Measurements from ENCODE around the gene NEB. TPM values are rescaled to one million over a fixed set of nuclear protein-coding genes. Genes with fewer than 3 reads are reported as not detected.

Gene NEB
- polyA plus RNA-seq, 1 donor from 2014 or later = 0.38 TPM

- Histone ChIP-seq H3K9me3 (ENCODE audit: low read length) (no peaks in the 10 kb centered on the region), H3K9ac (ENCODE audit: low read length) (no peak overlapping the region), H4K20me1 (ENCODE audit: insufficient read depth) (no peaks in the 10 kb centered on the region), H3F3A (ENCODE audit: insufficient read depth, low read length, poor library complexity, severe bottlenecking) (no peaks in the 10 kb centered on the region), H3K36me3 (ENCODE audit: insufficient read depth, low read length) (peaks cover 37% of the 10 kb centered on the region), H3K27me3 (ENCODE audit: insufficient read depth, low read depth, low read length) (no peaks in the 10 kb centered on the region), H3K9me2 (ENCODE audit: insufficient read depth, low read length) (no peaks in the 10 kb centered on the region), H3K79me2 (replicated peaks; ENCODE audit: insufficient read depth, low read length) (no peaks in the 10 kb centered on the region), H3K4me2 (ENCODE audit: low read length) (no peak overlapping the region), H3K27ac (ENCODE audit: low read length) (no peak overlapping the region), H2AFZ (ENCODE audit: low read depth, low read length) (no peak overlapping the region), H3K4me3 (ENCODE audit: low read length) (no peak overlapping the region)
- TF ChIP-seq TAF1 (IDR thresholded peaks at IDR 0.05; ENCODE audit: low read depth) (no peak), MXI1 (conservative IDR thresholded peaks at IDR 0.05; ENCODE audit: poor library complexity, severe bottlenecking) (no peak), SMC3 (conservative IDR thresholded peaks at IDR 0.05; ENCODE audit: poor library complexity) (no peak), RAD21 (conservative IDR thresholded peaks at IDR 0.05) (no peak), POLR2AphosphoS5 (IDR thresholded peaks at IDR 0.05) (no peak), EP300 (conservative IDR thresholded peaks at IDR 0.05; ENCODE audit: poor library complexity, severe bottlenecking) (no peak), EZH2 (IDR thresholded peaks at IDR 0.05; ENCODE audit: borderline replicate concordance, insufficient read depth, low read length, poor library complexity, severe bottlenecking) (no peak)
Observed at GRCh38 chr2:151465771-151466170, 268.5 kb downstream of the NEB start.

- no peaks in the 10 kb centered on the region for H3F3A ChIP-seq (ENCODE audit: insufficient read depth, low read length, poor library complexity, severe bottlenecking)
- H2AFZ ChIP-seq (ENCODE audit: low read depth, low read length) = no peak overlapping the region
- no peaks in the 10 kb centered on the region for H3K9me2 ChIP-seq (ENCODE audit: insufficient read depth, low read length)
- no peaks in the 10 kb centered on the region for H3K9me3 ChIP-seq (ENCODE audit: low read length)
- H4K20me1 ChIP-seq (ENCODE audit: insufficient read depth) = no peaks in the 10 kb centered on the region
- H3K27me3 ChIP-seq (ENCODE audit: insufficient read depth, low read depth, low read length) = no peaks in the 10 kb centered on the region
- TF ChIP-seq RAD21 (conservative IDR thresholded peaks at IDR 0.05) (no peak), REST (IDR thresholded peaks at IDR 0.05; ENCODE audit: borderline replicate concordance) (no peak), MXI1 (conservative IDR thresholded peaks at IDR 0.05; ENCODE audit: poor library complexity, severe bottlenecking) (no peak), POLR2AphosphoS5 (IDR thresholded peaks at IDR 0.05) (no peak), TAF1 (IDR thresholded peaks at IDR 0.05; ENCODE audit: low read depth) (no peak), EZH2 (IDR thresholded peaks at IDR 0.05; ENCODE audit: borderline replicate concordance, insufficient read depth, low read length, poor library complexity, severe bottlenecking) (no peak), SMC3 (conservative IDR thresholded peaks at IDR 0.05; ENCODE audit: poor library complexity) (no peak), EP300 (conservative IDR thresholded peaks at IDR 0.05; ENCODE audit: poor library complexity, severe bottlenecking) (no peak)
- TF ChIP-seq, protein P1, sequence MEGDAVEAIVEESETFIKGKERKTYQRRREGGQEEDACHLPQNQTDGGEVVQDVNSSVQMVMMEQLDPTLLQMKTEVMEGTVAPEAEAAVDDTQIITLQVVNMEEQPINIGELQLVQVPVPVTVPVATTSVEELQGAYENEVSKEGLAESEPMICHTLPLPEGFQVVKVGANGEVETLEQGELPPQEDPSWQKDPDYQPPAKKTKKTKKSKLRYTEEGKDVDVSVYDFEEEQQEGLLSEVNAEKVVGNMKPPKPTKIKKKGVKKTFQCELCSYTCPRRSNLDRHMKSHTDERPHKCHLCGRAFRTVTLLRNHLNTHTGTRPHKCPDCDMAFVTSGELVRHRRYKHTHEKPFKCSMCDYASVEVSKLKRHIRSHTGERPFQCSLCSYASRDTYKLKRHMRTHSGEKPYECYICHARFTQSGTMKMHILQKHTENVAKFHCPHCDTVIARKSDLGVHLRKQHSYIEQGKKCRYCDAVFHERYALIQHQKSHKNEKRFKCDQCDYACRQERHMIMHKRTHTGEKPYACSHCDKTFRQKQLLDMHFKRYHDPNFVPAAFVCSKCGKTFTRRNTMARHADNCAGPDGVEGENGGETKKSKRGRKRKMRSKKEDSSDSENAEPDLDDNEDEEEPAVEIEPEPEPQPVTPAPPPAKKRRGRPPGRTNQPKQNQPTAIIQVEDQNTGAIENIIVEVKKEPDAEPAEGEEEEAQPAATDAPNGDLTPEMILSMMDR (IDR thresholded peaks at IDR 0.05; ENCODE audit: poor library complexity, severe bottlenecking) = no peak
- H3K79me2 ChIP-seq (replicated peaks; ENCODE audit: insufficient read depth, low read length) = no peaks in the 10 kb centered on the region
- no peak overlapping the region for H3K4me3 ChIP-seq (ENCODE audit: low read length)
- H3K4me2 ChIP-seq (ENCODE audit: low read length) = no peak overlapping the region
- H3K27ac ChIP-seq (ENCODE audit: low read length) = no peak overlapping the region
- no peak overlapping the region for H3K9ac ChIP-seq (ENCODE audit: low read length)
- peaks cover 3% of the 10 kb centered on the region for H3K36me3 ChIP-seq (ENCODE audit: insufficient read depth, low read length)
Observed at GRCh38 chr2:151459358-151459757, 274.9 kb downstream of the NEB start.
